WTC11 (cell line): ENCODE results near the gene LPCAT1.

ENCODE experiments used
- CTCF ChIP-seq: fragments of 200-600 bp; IDR thresholded peaks from 2 replicates; pipeline ENCODE4 v1.8.0; 2022; ENCODE audit warnings: antibody characterized with exemption
- FOXP1 ChIP-seq: sonication (generic); formaldehyde crosslinking; IDR thresholded peaks from 2 replicates; pipeline ENCODE4 v1.8.0; 2022; ENCODE audit warnings: missing genetic modification reagents, mild to moderate bottlenecking, moderate library complexity, borderline replicate concordance
- JUN ChIP-seq: sonication (generic); formaldehyde crosslinking; IDR thresholded peaks from 2 replicates; pipeline ENCODE4 v1.8.0; 2023; ENCODE audit warnings: mild to moderate bottlenecking, missing genetic modification reagents
- NFATC4 ChIP-seq: fragments of 250-450 bp; sonication (Bioruptor Pico); IDR thresholded peaks from 2 replicates; pipeline ENCODE4 v1.9.0; 2021; ENCODE audit warnings: mild to moderate bottlenecking
- NFE2L1 ChIP-seq: sonication (generic); formaldehyde crosslinking; IDR thresholded peaks from 2 replicates; pipeline ENCODE4 v1.8.1; 2023; ENCODE audit warnings: missing genetic modification reagents
- NR2C2 ChIP-seq: sonication (generic); formaldehyde crosslinking; IDR thresholded peaks from 2 replicates; pipeline ENCODE4 v1.8.0; 2022; ENCODE audit warnings: mild to moderate bottlenecking, missing genetic modification reagents
- NR3C1 ChIP-seq: sonication (generic); formaldehyde crosslinking; conservative IDR thresholded peaks from 2 replicates; pipeline ENCODE4 v1.8.1; 2023; ENCODE audit warnings: low read depth, mild to moderate bottlenecking, missing genetic modification reagents
- USF1 ChIP-seq: sonication (generic); formaldehyde crosslinking; IDR thresholded peaks from 2 replicates; pipeline ENCODE4 v1.8.0; 2022; ENCODE audit warnings: mild to moderate bottlenecking, missing genetic modification reagents
- USF2 ChIP-seq: sonication (generic); formaldehyde crosslinking; IDR thresholded peaks from 2 replicates; pipeline ENCODE4 v1.8.1; 2023; ENCODE audit warnings: mild to moderate bottlenecking, missing genetic modification reagents, moderate library complexity
- ZNF416 ChIP-seq: fragments of 250-450 bp; sonication (Bioruptor Pico); IDR thresholded peaks from 2 replicates; pipeline ENCODE4 v1.9.0; 2021; ENCODE audit warnings: mild to moderate bottlenecking, inconsistent platforms
- ZSCAN18 ChIP-seq: fragments of 250-450 bp; sonication (Bioruptor Pico); IDR thresholded peaks from 2 replicates; pipeline ENCODE4 v2.1.2; 2022; ENCODE audit warnings: mild to moderate bottlenecking, moderate library complexity

- TF ChIP-seq CTCF (no peak), ZNF416 (CRISPR knock-in tag) (no peak), NR3C1 (CRISPR knock-in tag) (no peak), NR2C2 (CRISPR knock-in tag) (no peak), NFE2L1 (no peak), USF1 (CRISPR knock-in tag) (no peak), JUN (no peak), USF2 (CRISPR knock-in tag) (no peak), NFATC4 (CRISPR knock-in tag) (no peak), ZSCAN18 (CRISPR knock-in tag) (no peak), FOXP1 (CRISPR knock-in tag) (no peak)
Observed at GRCh38 chr5:1464511-1464910, 59.2 kb downstream of the LPCAT1 start.
